Tibial artery (tissue), 4 donors: ENCODE measurements around the gene NSD1.

Experiments
- DNase-seq, 2 donors: peaks; one replicate each; pipeline ENCODE4 v3.0.0-alpha.2; 2019
- H3K27ac ChIP-seq, 2 donors: fragments of 200-600 bp; sonication (generic) in 1 of 2; 1 replicate in 1 of 2; 2 replicates in 1 of 2; pipeline ENCODE4 v1.5.1; 2018 to 2019; ENCODE audit warnings: mild to moderate bottlenecking in 1 of 2
- H3K27me3 ChIP-seq, 2 donors: fragments of 200-600 bp; sonication (generic) in 1 of 2; one replicate each; pipeline versions ENCODE4 v1.5.1 to v1.6.0; 2016 to 2019
- H3K36me3 ChIP-seq, 3 donors: fragments of 200-600 bp; sonication (generic) in 2 of 3; one replicate each; pipeline ENCODE4 v1.5.1; 2016 to 2019; ENCODE audit warnings: mild to moderate bottlenecking in 2 of 3
- H3K4me1 ChIP-seq, 4 donors: fragments of 200-600 bp; sonication (generic) in 2 of 4; 1 replicate in 3 of 4; 2 replicates in 1 of 4; pipeline ENCODE4 v1.5.1; 2016 to 2019
- H3K4me3 ChIP-seq, 2 donors: fragments of 200-600 bp; sonication (generic) in 1 of 2; 1 replicate in 1 of 2; 2 replicates in 1 of 2; pipeline ENCODE4 v1.5.1; 2018 to 2019; ENCODE audit warnings: mild to moderate bottlenecking in 2 of 2
- H3K9me3 ChIP-seq, 3 donors: fragments of 200-600 bp; sonication (generic) in 1 of 3; one replicate each; pipeline ENCODE4 v1.5.1; 2016 to 2019
- intact Hi-C: fragments of 100-400 bp; cut with DNase I; formaldehyde crosslinking; loops from one replicate; pipeline ENCODE4 v1.15.0; 2023; ENCODE audit warnings: low total_unique reads
- TF ChIP-seq, protein P1 (sequence below), 2 experiments: fragments of 200-600 bp in 1 of 2; fragments of 450-650 bp in 1 of 2; IDR thresholded peaks; one replicate each; pipeline ENCODE4 v1.5.1; 2017 to 2019; ENCODE audit warnings: antibody characterized with exemption in 2 of 2, mild to moderate bottlenecking in 1 of 2, moderate library complexity in 1 of 2

NSD1 gene

DNA sequence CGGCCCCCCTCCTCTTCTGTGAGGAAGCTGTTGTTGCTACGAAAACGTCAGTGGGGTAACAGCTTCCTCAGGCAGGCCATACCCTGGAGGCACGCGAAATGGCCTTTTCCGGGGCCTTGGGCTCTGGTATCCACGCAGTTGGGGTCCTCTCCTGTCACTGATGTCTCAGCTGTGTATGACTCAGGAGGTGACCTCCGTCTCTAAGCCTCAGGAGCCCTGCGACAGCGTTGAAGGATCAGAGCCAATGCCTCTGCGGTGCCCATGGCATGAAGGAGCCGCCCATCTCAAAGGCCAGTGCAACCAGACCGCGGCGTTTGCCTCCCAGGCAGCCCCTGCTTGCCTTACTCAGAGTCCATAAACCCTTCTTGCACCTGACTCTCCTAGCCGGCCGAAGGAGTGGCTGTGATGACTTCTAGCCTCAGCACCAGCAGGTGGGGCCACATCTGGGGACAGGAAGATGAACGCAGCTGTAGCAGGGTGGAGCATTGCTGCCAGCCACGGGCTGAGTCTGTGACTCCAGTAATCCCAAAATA lies 179.1 kb downstream of the NSD1 start:
- Histone ChIP-seq H3K27ac (no peak overlapping the region), H3K36me3 (peaks cover 0 to 7% (median 5%) of the 10 kb centered on the region in 3 donors), H3K4me1 (peaks cover 0 to 23% (median 20%) of the 10 kb centered on the region in 4 donors), H3K9me3 (no peaks in the 10 kb centered on the region), H3K4me3 (peak overlapping the region in 1 of 2 donors; percentile 74), H3K27me3 (no peaks in the 10 kb centered on the region)
- TF ChIP-seq, protein P1, sequence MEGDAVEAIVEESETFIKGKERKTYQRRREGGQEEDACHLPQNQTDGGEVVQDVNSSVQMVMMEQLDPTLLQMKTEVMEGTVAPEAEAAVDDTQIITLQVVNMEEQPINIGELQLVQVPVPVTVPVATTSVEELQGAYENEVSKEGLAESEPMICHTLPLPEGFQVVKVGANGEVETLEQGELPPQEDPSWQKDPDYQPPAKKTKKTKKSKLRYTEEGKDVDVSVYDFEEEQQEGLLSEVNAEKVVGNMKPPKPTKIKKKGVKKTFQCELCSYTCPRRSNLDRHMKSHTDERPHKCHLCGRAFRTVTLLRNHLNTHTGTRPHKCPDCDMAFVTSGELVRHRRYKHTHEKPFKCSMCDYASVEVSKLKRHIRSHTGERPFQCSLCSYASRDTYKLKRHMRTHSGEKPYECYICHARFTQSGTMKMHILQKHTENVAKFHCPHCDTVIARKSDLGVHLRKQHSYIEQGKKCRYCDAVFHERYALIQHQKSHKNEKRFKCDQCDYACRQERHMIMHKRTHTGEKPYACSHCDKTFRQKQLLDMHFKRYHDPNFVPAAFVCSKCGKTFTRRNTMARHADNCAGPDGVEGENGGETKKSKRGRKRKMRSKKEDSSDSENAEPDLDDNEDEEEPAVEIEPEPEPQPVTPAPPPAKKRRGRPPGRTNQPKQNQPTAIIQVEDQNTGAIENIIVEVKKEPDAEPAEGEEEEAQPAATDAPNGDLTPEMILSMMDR (IDR thresholded peaks at IDR 0.05) = no peak
- intact Hi-C loops = no loop called here
- peak in 1 of 2 donors; percentile 62 for DNase-seq

- no peak overlapping the region for H3K4me3 ChIP-seq
- H3K4me1 ChIP-seq = peaks cover 0 to 23% (median 20%) of the 10 kb centered on the region in 4 donors
- TF ChIP-seq, protein P1 (IDR thresholded peaks at IDR 0.05) = no peak
- no peak for DNase-seq
- no peak overlapping the region for H3K27ac ChIP-seq
- H3K36me3 ChIP-seq = peaks cover 0 to 7% (median 0%) of the 10 kb centered on the region in 3 donors
- no peaks in the 10 kb centered on the region for H3K9me3 ChIP-seq
- intact Hi-C loops = no loop called here
- no peaks in the 10 kb centered on the region for H3K27me3 ChIP-seq
Observed at GRCh38 chr5:177313561-177314259, 180.1 kb downstream of the NSD1 start.

GRCh38 chr5:177314376-177315342 lies 181.1 kb downstream of the NSD1 start:
- DNase-seq = no peak
- H3K4me3 ChIP-seq = no peak overlapping the region
- H3K9me3 ChIP-seq = no peaks in the 10 kb centered on the region
- TF ChIP-seq, protein P1 (IDR thresholded peaks at IDR 0.05) = no peak
- intact Hi-C loops = no loop called here
- no peak overlapping the region for H3K27ac ChIP-seq
- peaks cover 0 to 7% (median 0%) of the 10 kb centered on the region in 3 donors for H3K36me3 ChIP-seq
- H3K27me3 ChIP-seq = no peaks in the 10 kb centered on the region
- peaks cover 0 to 23% (median 20%) of the 10 kb centered on the region in 4 donors for H3K4me1 ChIP-seq

GRCh38 chr5:177315411-177315810 lies 181.8 kb downstream of the NSD1 start:
- Histone ChIP-seq H3K9me3 (no peaks in the 10 kb centered on the region), H3K36me3 (peaks cover 0 to 7% (median 3%) of the 10 kb centered on the region in 3 donors), H3K27me3 (no peaks in the 10 kb centered on the region), H3K4me3 (no peak overlapping the region), H3K27ac (no peak overlapping the region), H3K4me1 (peaks cover 0 to 23% (median 20%) of the 10 kb centered on the region in 4 donors)
- TF ChIP-seq, protein P1 (IDR thresholded peaks at IDR 0.05) = no peak
- intact Hi-C loops = no loop called here
- peak in 1 of 2 donors; percentile 34 for DNase-seq

GRCh38 chr5:177316005-177316404 lies 182.4 kb downstream of the NSD1 start:
- Histone ChIP-seq H3K4me1 (peaks cover 0 to 19% (median 17%) of the 10 kb centered on the region in 4 donors), H3K4me3 (no peak overlapping the region), H3K36me3 (peaks cover 0 to 7% (median 4%) of the 10 kb centered on the region in 3 donors), H3K27me3 (no peaks in the 10 kb centered on the region), H3K9me3 (no peaks in the 10 kb centered on the region), H3K27ac (no peak overlapping the region)
- TF ChIP-seq, protein P1 (IDR thresholded peaks at IDR 0.05) = no peak
- intact Hi-C loops = no loop called here
- DNase-seq = no peak
